Epithelial cell of proximal tubule (primary cell): ENCODE data around the gene RARRES2. TPM values are rescaled to one million over a fixed set of nuclear protein-coding genes. Genes with fewer than 3 reads are reported as not detected.
"Not testable (repeated sequence)": the region's sequence is repeated elsewhere in the genome, so short reads cannot be mapped to it uniquely, and the experiment has no call there.

Experiments used
- DNase-seq: peaks from one replicate; pipeline ENCODE4 v3.0.0-alpha.2; 2011; ENCODE audit warnings: low read depth
- H3K4me3 ChIP-seq: 2 replicates; pipeline ENCODE4 v1.5.1; 2011; ENCODE audit warnings: low read depth, mild to moderate bottlenecking, low read length
- total RNA-seq: library from RNA; depleted of rRNA; stranded (reverse); fragments of >200 nt; gene quantifications from 2 replicates; pipeline ENCODE4 v1.2.3, GENCODE V29; 2015
- TF ChIP-seq, protein P1 (sequence below): conservative IDR thresholded peaks from 2 replicates; pipeline ENCODE4 v1.5.1; 2012; ENCODE audit warnings: low read depth, mild to moderate bottlenecking, low read length

Gene RARRES2
- total RNA-seq, 1 donor from 2014 or later, result 9.1 TPM

DNA sequence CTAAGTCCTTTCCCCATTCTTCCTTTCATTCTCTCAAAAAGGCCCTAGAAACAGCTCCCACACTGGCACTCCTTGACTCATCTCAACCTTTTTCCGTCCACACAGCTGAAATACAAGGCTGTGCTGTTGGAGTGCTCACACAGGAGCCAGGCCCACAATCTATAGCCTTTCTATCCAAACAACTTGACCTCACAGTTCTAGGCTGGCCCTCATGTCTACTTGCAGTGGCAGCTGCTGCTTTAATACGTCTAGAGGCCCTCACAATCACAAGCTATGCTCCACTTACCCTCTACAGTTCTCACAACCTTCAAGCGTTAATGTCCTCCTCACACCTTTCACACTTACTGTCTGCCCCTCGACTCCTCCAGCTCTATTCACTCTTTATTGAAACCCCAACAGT lies 30.3 kb downstream of the RARRES2 start:
- no peak for DNase-seq
- H3K4me3 ChIP-seq, result no peak overlapping the region
- TF ChIP-seq, protein P1, sequence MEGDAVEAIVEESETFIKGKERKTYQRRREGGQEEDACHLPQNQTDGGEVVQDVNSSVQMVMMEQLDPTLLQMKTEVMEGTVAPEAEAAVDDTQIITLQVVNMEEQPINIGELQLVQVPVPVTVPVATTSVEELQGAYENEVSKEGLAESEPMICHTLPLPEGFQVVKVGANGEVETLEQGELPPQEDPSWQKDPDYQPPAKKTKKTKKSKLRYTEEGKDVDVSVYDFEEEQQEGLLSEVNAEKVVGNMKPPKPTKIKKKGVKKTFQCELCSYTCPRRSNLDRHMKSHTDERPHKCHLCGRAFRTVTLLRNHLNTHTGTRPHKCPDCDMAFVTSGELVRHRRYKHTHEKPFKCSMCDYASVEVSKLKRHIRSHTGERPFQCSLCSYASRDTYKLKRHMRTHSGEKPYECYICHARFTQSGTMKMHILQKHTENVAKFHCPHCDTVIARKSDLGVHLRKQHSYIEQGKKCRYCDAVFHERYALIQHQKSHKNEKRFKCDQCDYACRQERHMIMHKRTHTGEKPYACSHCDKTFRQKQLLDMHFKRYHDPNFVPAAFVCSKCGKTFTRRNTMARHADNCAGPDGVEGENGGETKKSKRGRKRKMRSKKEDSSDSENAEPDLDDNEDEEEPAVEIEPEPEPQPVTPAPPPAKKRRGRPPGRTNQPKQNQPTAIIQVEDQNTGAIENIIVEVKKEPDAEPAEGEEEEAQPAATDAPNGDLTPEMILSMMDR, result no peak

GRCh38 chr7:150308575-150308974 lies 32.9 kb downstream of the RARRES2 start:
- TF ChIP-seq, protein P1, result no peak
- DNase-seq, result no peak

GRCh38 chr7:150307904-150308303 lies 33.5 kb downstream of the RARRES2 start:
- DNase-seq, result no peak
- TF ChIP-seq, protein P1, result no peak
- no peak overlapping the region for H3K4me3 ChIP-seq

More at GRCh38 chr7:150308575-150308974, 32.9 kb downstream of the RARRES2 start:
- no peak overlapping the region for H3K4me3 ChIP-seq

DNA sequence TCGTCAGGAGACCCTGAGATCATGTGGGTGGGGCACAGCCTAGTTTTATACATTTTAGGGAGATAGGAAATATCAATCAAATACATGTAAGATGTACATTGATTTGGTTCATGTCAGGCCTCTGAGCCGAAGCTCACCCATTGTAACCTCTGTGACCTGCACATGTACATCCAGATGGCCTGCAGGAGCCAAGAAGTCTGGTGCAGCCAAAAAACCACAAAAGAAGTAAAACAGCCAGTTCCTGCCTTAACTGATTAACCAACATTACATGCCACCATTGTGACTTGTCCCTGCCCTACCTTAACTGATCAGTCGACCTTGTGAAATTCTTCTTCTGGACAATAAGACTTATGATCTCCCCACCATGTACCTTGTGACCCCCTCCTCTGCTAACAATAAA lies 34.3 kb downstream of the RARRES2 start:
- TF ChIP-seq, protein P1, result no peak
- no peak overlapping the region for H3K4me3 ChIP-seq
- no peak for DNase-seq

DNA sequence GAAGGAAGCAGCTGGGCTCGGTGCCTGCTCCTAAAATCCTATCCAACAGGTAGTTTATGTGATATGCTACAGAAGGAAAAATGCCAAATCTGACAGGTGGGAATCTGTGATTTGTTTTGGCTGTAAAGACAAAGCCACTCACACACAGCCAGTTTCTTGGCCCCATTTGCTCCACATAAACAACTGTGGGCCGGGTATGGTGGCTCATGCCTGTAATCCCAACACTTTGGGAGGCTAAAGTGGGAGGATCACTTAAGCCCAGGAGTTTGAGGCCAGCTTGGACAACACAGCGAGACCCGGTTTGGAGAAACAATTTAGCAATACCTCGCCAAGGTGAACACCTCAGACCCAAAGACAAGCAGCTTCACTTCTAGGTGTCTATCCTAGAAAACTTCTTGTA lies 35.1 kb downstream of the RARRES2 start:
- not testable (repeated sequence) for DNase-seq, H3K4me3 ChIP-seq

- H3K4me3 ChIP-seq, DNase-seq: not testable (repeated sequence)
These were observed 35.5 kb downstream of the RARRES2 start for GRCh38 chr7:150305903-150306284.

DNA sequence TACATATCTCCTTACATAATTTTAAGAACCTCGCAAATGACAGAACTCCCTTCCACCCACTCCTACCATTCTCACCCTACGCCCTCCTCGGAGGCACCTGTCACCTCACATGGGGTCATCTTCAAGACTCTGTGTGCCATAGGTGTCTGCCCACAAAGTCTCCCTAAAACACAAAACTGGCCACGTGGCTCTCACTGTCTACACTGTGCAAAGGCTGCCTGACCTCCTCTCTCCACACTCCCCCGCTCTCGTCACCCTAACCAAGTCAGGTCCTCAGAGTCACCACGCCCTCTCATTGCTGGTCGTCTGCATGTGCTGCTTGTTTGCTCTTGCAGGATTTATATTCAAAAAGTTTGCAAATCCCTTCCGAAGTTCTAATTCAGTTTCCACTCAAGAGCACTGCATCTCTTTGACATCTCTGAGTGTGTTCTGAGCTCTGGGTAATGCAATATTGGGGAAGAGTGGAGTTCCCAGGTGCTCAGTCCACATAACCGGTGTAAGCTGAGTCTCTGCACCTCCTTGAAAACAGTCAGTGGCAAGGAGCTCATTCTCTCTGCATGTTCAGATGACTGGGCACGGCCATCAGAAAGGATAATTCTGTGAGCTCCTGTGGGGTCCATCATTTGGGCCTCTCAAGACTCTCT lies 36.0 kb downstream of the RARRES2 start:
- DNase-seq, H3K4me3 ChIP-seq: not testable (repeated sequence)

- not testable (repeated sequence) for DNase-seq
These were observed 36.8 kb downstream of the RARRES2 start for GRCh38 chr7:150304499-150305258.

DNA sequence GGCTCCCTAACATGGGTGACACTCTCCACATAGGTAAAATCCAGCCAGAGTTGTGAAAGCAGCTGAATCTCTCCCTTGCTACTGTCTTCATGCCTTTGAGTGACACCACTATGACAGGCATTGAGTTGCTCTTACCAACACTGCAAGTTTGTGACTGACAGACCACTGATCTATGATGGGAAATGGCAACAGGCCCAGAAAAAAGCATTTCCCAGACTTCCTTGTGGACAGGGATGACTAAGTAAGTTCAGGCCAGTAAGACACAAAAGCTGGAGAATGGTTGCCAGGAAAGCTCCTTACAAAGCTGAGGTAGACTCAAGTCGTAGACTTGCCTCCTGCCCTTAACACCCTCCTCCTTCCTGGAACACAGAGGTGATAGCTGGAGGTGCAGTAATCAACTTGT lies 38.5 kb downstream of the RARRES2 start:
- H3K4me3 ChIP-seq, result not testable (repeated sequence)
- peak; percentile 89 for DNase-seq

More at GRCh38 chr7:150304499-150305258, 36.8 kb downstream of the RARRES2 start:
- H3K4me3 ChIP-seq, result not testable (repeated sequence)

DNA sequence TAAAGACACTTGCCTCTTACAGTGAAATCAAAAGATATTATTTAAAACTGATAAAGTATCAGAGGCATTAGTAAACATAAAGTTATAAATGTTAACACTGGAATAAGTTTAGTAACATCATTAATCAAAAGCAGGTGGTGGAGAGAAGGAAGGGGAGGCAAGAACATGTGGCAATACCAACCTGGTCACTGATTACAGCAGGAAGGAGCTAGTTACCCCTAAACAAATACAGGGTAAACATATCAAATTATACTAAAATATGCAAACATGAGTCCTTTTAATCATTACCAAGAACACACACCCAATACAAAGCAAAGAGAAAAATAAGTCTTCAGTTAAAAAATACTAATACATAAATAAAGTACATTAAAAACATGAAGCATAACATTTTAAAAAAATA lies 43.5 kb downstream of the RARRES2 start:
- not testable (repeated sequence) for DNase-seq

GRCh38 chr7:150296802-150297201 lies 44.6 kb downstream of the RARRES2 start:
- DNase-seq, H3K4me3 ChIP-seq: not testable (repeated sequence)

More for the DNA sequence above, 43.5 kb downstream of the RARRES2 start:
- H3K4me3 ChIP-seq, result not testable (repeated sequence)

DNA sequence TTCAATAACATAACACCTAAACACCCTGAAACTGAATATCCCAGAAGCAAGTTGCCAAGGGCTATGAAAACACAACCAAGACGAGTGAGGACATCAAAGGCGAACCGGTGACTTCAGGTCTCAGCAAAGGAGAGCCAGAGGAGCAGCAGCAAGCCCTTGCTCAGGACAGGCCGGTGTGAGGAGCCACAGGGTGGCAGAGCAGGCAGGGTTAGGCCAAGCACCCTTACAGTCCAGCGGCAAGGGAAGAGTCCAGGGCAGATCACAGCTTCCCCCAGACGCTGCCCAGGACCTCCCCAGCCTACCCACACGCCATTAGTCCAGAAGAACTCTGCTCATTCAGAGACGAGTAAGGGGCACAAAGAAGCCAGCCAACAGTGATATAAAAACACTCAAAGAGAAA lies 45.8 kb downstream of the RARRES2 start:
- not testable (repeated sequence) for H3K4me3 ChIP-seq, DNase-seq

- not testable (repeated sequence) for DNase-seq, H3K4me3 ChIP-seq
These were observed 46.4 kb downstream of the RARRES2 start for GRCh38 chr7:150295027-150295426.

- not testable (repeated sequence) for H3K4me3 ChIP-seq
These were observed 51.1 kb downstream of the RARRES2 start for GRCh38 chr7:150290317-150290716.

GRCh38 chr7:150288816-150289215 lies 52.6 kb downstream of the RARRES2 start:
- H3K4me3 ChIP-seq, DNase-seq: not testable (repeated sequence)

More at GRCh38 chr7:150290317-150290716, 51.1 kb downstream of the RARRES2 start:
- DNase-seq, result not testable (repeated sequence)
